Natural killer cell (primary cell): Measurements from ENCODE around the gene TLE7. TPM values are rescaled to one million over a fixed set of nuclear protein-coding genes. Genes with fewer than 3 reads are reported as not detected.

Experiments
- ATAC-seq, 3 donors: fragments of 150-1000 bp in 2 of 3; fragments of 200-7000 bp in 1 of 3; cut with Tn5 transposase; 1 replicate in 1 of 3; 2 replicates in 2 of 3; pipeline ENCODE4 v1.10.0; 2021; ENCODE audit warnings: mild to moderate bottlenecking in 2 of 3, moderate library complexity in 2 of 3
- DNase-seq, 2 donors: peaks; one replicate each; pipeline versions ENCODE4 v3.0.0 to v3.0.0-alpha.2; 2013 to 2021; ENCODE audit warnings: mixed read lengths in 1 of 2
- H3K27ac ChIP-seq: one replicate; pipeline ENCODE4 v1.5.1; 2013; ENCODE audit warnings: mild to moderate bottlenecking, low read length
- H3K27me3 ChIP-seq: one replicate; pipeline ENCODE4 v1.6.1; 2013; ENCODE audit warnings: low read length; ENCODE audit not compliant: control insufficient read depth, insufficient read depth
- H3K36me3 ChIP-seq: one replicate; pipeline ENCODE4 v1.6.1; 2013; ENCODE audit warnings: low read length; ENCODE audit not compliant: control insufficient read depth, insufficient read depth
- H3K4me1 ChIP-seq: one replicate; pipeline ENCODE4 v1.6.1; 2013; ENCODE audit warnings: low read length; ENCODE audit not compliant: control insufficient read depth, insufficient read depth
- H3K4me3 ChIP-seq: one replicate; pipeline ENCODE4 v1.5.1; 2013; ENCODE audit warnings: low read length
- H3K9me3 ChIP-seq: one replicate; pipeline ENCODE4 v1.6.1; 2013; ENCODE audit warnings: low read length; ENCODE audit not compliant: control insufficient read depth, insufficient read depth
- H3K27ac Mint-ChIP-seq, 2 donors: one replicate each; pipeline ENCODE4 v1.8.0; 2022; ENCODE audit warnings: mild to moderate bottlenecking in 2 of 2, mixed read lengths in 2 of 2, moderate library complexity in 1 of 2
- H3K27me3 Mint-ChIP-seq, 2 donors: one replicate each; pipeline ENCODE4 v1.8.0; 2022; ENCODE audit warnings: low read depth in 2 of 2, mixed read lengths in 2 of 2
- H3K36me3 Mint-ChIP-seq: one replicate; pipeline ENCODE4 v1.8.0; 2022; ENCODE audit warnings: mixed read lengths
- H3K4me1 Mint-ChIP-seq, 2 donors: one replicate each; pipeline ENCODE4 v1.8.0; 2022; ENCODE audit warnings: mixed read lengths in 2 of 2
- H3K4me3 Mint-ChIP-seq: one replicate; pipeline ENCODE4 v1.8.0; 2022; ENCODE audit warnings: mild to moderate bottlenecking, moderate library complexity, mixed read lengths
- H3K9me3 Mint-ChIP-seq, 2 donors: one replicate each; pipeline ENCODE4 v1.8.0; 2022; ENCODE audit warnings: mixed read lengths in 2 of 2
- CTCF ChIP-seq: fragments of 200-600 bp; IDR thresholded peaks from one replicate; pipeline ENCODE4 v1.8.0; 2022; ENCODE audit warnings: antibody characterized with exemption
- WGBS: methylation state at CpG from one replicate; pipeline ENCODE4 v1.1.7; 2013; ENCODE audit warnings: missing lambda C conversion rate; ENCODE audit not compliant: insufficient coverage; 5-methylcytosine and 5-hydroxymethylcytosine counted together
- intact Hi-C: fragments of 100-400 bp; cut with micrococcal nuclease; formaldehyde crosslinking; loops from one replicate; pipeline ENCODE4 v1.14.2; 2022
- total RNA-seq, 4 donors: library from RNA; stranded (reverse); fragments of 120-200 nt in 1 of 4; gene quantifications; one replicate each; pipeline versions ENCODE4 v1.2.3 to v1.2.4, GENCODE V29; 2013 to 2022

TLE7 gene
- total RNA-seq, 3 donors from 2014 or later (not counting 1 experiment from before 2014, with no cell fraction given), result not detected

GRCh38 chr16:71449020-71449419 is 7.2 kb upstream of the TLE7 start:
- Histone ChIP-seq H3K9me3 (peaks cover 49% of the 10 kb centered on the region), H3K27me3 (no peaks in the 10 kb centered on the region), H3K36me3 (peaks cover 50% of the 10 kb centered on the region), H3K27ac (no peak overlapping the region), H3K4me1 (no peaks in the 10 kb centered on the region), H3K4me3 (no peak overlapping the region)
- Mint-ChIP-seq H3K27me3 (no peaks in the 10 kb centered on the region), H3K36me3 (peaks cover 57% of the 10 kb centered on the region), H3K9me3 (peaks cover 11 to 23% of the 10 kb centered on the region in 2 donors), H3K4me1 (peaks cover 0 to 1% of the 10 kb centered on the region in 2 donors), H3K4me3 (no peak overlapping the region), H3K27ac (no peak overlapping the region)
- DNase-seq (no peak), ATAC-seq (no peak)
- WGBS, result 95% methylated on average over 3 of the region's 3 CpGs
- TF ChIP-seq CTCF, result no peak
- intact Hi-C loops, result no loop called here

GRCh38 chr16:71448274-71448866 is 6.5 kb upstream of the TLE7 start:
- no peak overlapping the region for H3K4me3 Mint-ChIP-seq
- peaks cover 44% of the 10 kb centered on the region for H3K36me3 ChIP-seq
- peaks cover 55% of the 10 kb centered on the region for H3K9me3 ChIP-seq
- peaks cover 57% of the 10 kb centered on the region for H3K36me3 Mint-ChIP-seq
- H3K27me3 Mint-ChIP-seq, result no peaks in the 10 kb centered on the region
- no peak overlapping the region for H3K27ac ChIP-seq
- H3K27ac Mint-ChIP-seq, result no peak overlapping the region
- no peaks in the 10 kb centered on the region for H3K27me3 ChIP-seq
- intact Hi-C loops, result no loop called here
- WGBS, result 99% methylated on average over 6 of the region's 7 CpGs
- H3K4me3 ChIP-seq, result no peak overlapping the region
- no peaks in the 10 kb centered on the region for H3K4me1 ChIP-seq
- ATAC-seq, result no peak
- H3K9me3 Mint-ChIP-seq, result peaks cover 14 to 27% of the 10 kb centered on the region in 2 donors
- TF ChIP-seq CTCF, result no peak
- peaks cover 0 to 5% of the 10 kb centered on the region in 2 donors for H3K4me1 Mint-ChIP-seq
- no peak for DNase-seq

GRCh38 chr16:71443714-71444113 is 1.9 kb upstream of the TLE7 start:
- no peak for TF ChIP-seq CTCF
- intact Hi-C loops, result no loop called here
- peaks cover 43% of the 10 kb centered on the region for H3K9me3 ChIP-seq
- H3K36me3 ChIP-seq, result peaks cover 4% of the 10 kb centered on the region
- peak in 1 of 3 donors; percentile 16 for ATAC-seq
- Mint-ChIP-seq H3K9me3 (peaks cover 5 to 6% of the 10 kb centered on the region in 2 donors), H3K36me3 (peaks cover 12% of the 10 kb centered on the region), H3K4me3 (no peak overlapping the region), H3K4me1 (peaks cover 0 to 5% of the 10 kb centered on the region in 2 donors), H3K27ac (no peak overlapping the region), H3K27me3 (peaks cover 0 to 3% of the 10 kb centered on the region in 2 donors)
- H3K27ac ChIP-seq, result no peak overlapping the region
- no peak overlapping the region for H3K4me3 ChIP-seq
- no peaks in the 10 kb centered on the region for H3K4me1 ChIP-seq
- no peak for DNase-seq
- 93% methylated on average over 6 of the region's 6 CpGs for WGBS
- no peaks in the 10 kb centered on the region for H3K27me3 ChIP-seq
